Measurements from ENCODE around the gene RPL7L1. TPM values are rescaled to one million over a fixed set of nuclear protein-coding genes. Genes with fewer than 3 reads are reported as not detected.

RPL7L1 gene
- total and polyA plus RNA-seq, 2 of the 13 experiments (the other 11 are each of a cell fraction or from before 2014, with no cell fraction given), result 51.6 to 179 TPM

GRCh38 chr6:42890311-42891198 lies 11.1 kb downstream of the RPL7L1 start (continued):
- TF ChIP-seq ZBTB3 (CRISPR knock-in tag; IDR thresholded peaks at IDR 0.05; ENCODE audit: borderline replicate concordance, low read depth) (peak; percentile 89), NCOA1 (CRISPR knock-in tag; IDR thresholded peaks at IDR 0.05) (peak; percentile 87), NFKBIZ (CRISPR knock-in tag; IDR thresholded peaks at IDR 0.05) (peak; percentile 85; the same call in 1 of the 2 replicates), SMARCE1 (IDR thresholded peaks at IDR 0.05; ENCODE audit: borderline replicate concordance) (no peak), ZFP36L1 (CRISPR knock-in tag; IDR thresholded peaks at IDR 0.05) (0 out of 2 replicates have a peak, but pooled peaks have one; percentile 83), ZNF333 (CRISPR knock-in tag; IDR thresholded peaks at IDR 0.05; ENCODE audit: borderline replicate concordance) (peak; percentile 89), UBTF (CRISPR knock-in tag; IDR thresholded peaks at IDR 0.05) (peak; percentile 100), ZNF691 (CRISPR knock-in tag; IDR thresholded peaks at IDR 0.05; ENCODE audit: borderline replicate concordance, low read depth) (peak; percentile 97), ZNF891 (CRISPR knock-in tag; IDR thresholded peaks at IDR 0.05) (peak; percentile 91), ZNF383 (CRISPR knock-in tag; IDR thresholded peaks at IDR 0.05; ENCODE audit: borderline replicate concordance) (peak; percentile 79; the same call in 1 of the 2 replicates), RORA (CRISPR knock-in tag; IDR thresholded peaks at IDR 0.05) (no peak), MTA1 (CRISPR knock-in tag; IDR thresholded peaks at IDR 0.05; ENCODE audit: borderline replicate concordance) (peak; percentile 89; the same call in 1 of the 2 replicates), KMT2B (CRISPR knock-in tag; IDR thresholded peaks at IDR 0.05) (peak; percentile 90; the same call in 1 of the 2 replicates), GMEB1 (CRISPR knock-in tag; IDR thresholded peaks at IDR 0.05; ENCODE audit: borderline replicate concordance) (peak; percentile 79), ZNF546 (CRISPR knock-in tag; conservative IDR thresholded peaks at IDR 0.05) (peak; percentile 75; the same call in 1 of the 2 replicates), HOXA9 (CRISPR knock-in tag; IDR thresholded peaks at IDR 0.05; ENCODE audit: borderline replicate concordance) (no peak; the same call in none of the 2 replicates), ZSCAN31 (CRISPR knock-in tag; IDR thresholded peaks at IDR 0.05; ENCODE audit: low read depth) (peak; percentile 94), TSC22D2 (CRISPR knock-in tag; IDR thresholded peaks at IDR 0.05; ENCODE audit: borderline replicate concordance) (peak; percentile 78; the same call in 1 of the 2 replicates), MAF1 (CRISPR knock-in tag; IDR thresholded peaks at IDR 0.05; ENCODE audit: borderline replicate concordance) (no peak), CHD2 (IDR thresholded peaks at IDR 0.05; ENCODE audit: low read depth, low read length) (no peak; the same call in none of the 2 replicates), ZNF816 (CRISPR knock-in tag; IDR thresholded peaks at IDR 0.05; ENCODE audit: borderline replicate concordance) (peak; percentile 65; the same call in 1 of the 2 replicates), NFE2L2 (IDR thresholded peaks at IDR 0.05; ENCODE audit: low read length) (no peak), PBX2 (CRISPR knock-in tag; IDR thresholded peaks at IDR 0.05) (0 out of 2 replicates have a peak, but pooled peaks have one; percentile 4)
